ENCODE results near the gene MLIP. TPM values are rescaled to one million over a fixed set of nuclear protein-coding genes. Genes with fewer than 3 reads are reported as not detected.

The MLIP gene
- total RNA-seq, 1 experiment from 2014 or later = 0.59 TPM

DNA sequence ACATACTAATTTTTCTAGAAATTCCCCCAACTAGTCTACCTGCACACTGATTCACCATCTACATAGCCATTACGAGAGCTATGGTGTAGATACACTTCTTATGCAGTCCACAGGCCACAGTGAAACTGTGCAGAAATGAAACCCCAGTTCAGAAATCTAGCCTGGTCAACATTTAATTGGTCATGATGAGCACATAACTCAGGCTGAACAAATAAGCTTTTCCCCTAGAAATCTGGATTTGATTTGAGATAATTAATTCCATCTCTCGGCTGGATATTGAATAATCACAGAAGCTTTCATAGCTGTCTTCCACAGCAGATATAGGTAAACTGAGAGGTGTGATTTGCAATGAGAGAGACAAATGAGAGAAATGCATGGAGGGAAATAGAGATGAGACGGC lies 174.4 kb downstream of the MLIP start:
- no peak for TF ChIP-seq ZFX (IDR thresholded peaks at IDR 0.05)
- TF ChIP-seq TCF7L2 (IDR thresholded peaks at IDR 0.05; ENCODE audit: borderline replicate concordance, extremely low read depth, insufficient read depth, insufficient read length) = no peak
- no peak for TF ChIP-seq ELF1 (IDR thresholded peaks at IDR 0.05; ENCODE audit: borderline replicate concordance, low read depth)
- no peak for TF ChIP-seq EZH2phosphoT487 (IDR thresholded peaks at IDR 0.05; ENCODE audit: borderline replicate concordance)
- TF ChIP-seq, protein P1, sequence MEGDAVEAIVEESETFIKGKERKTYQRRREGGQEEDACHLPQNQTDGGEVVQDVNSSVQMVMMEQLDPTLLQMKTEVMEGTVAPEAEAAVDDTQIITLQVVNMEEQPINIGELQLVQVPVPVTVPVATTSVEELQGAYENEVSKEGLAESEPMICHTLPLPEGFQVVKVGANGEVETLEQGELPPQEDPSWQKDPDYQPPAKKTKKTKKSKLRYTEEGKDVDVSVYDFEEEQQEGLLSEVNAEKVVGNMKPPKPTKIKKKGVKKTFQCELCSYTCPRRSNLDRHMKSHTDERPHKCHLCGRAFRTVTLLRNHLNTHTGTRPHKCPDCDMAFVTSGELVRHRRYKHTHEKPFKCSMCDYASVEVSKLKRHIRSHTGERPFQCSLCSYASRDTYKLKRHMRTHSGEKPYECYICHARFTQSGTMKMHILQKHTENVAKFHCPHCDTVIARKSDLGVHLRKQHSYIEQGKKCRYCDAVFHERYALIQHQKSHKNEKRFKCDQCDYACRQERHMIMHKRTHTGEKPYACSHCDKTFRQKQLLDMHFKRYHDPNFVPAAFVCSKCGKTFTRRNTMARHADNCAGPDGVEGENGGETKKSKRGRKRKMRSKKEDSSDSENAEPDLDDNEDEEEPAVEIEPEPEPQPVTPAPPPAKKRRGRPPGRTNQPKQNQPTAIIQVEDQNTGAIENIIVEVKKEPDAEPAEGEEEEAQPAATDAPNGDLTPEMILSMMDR (IDR thresholded peaks at IDR 0.05 in 2 of 3, conservative IDR thresholded peaks at IDR 0.05 in 1 of 3; ENCODE audit: borderline replicate concordance in 1 of 3, insufficient read depth in 1 of 3, low read depth in 2 of 3, low read length in 2 of 3) = no peak
- TF ChIP-seq, protein P2, sequence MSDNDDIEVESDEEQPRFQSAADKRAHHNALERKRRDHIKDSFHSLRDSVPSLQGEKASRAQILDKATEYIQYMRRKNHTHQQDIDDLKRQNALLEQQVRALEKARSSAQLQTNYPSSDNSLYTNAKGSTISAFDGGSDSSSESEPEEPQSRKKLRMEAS (IDR thresholded peaks at IDR 0.05) = no peak
- TF ChIP-seq, protein P3, sequence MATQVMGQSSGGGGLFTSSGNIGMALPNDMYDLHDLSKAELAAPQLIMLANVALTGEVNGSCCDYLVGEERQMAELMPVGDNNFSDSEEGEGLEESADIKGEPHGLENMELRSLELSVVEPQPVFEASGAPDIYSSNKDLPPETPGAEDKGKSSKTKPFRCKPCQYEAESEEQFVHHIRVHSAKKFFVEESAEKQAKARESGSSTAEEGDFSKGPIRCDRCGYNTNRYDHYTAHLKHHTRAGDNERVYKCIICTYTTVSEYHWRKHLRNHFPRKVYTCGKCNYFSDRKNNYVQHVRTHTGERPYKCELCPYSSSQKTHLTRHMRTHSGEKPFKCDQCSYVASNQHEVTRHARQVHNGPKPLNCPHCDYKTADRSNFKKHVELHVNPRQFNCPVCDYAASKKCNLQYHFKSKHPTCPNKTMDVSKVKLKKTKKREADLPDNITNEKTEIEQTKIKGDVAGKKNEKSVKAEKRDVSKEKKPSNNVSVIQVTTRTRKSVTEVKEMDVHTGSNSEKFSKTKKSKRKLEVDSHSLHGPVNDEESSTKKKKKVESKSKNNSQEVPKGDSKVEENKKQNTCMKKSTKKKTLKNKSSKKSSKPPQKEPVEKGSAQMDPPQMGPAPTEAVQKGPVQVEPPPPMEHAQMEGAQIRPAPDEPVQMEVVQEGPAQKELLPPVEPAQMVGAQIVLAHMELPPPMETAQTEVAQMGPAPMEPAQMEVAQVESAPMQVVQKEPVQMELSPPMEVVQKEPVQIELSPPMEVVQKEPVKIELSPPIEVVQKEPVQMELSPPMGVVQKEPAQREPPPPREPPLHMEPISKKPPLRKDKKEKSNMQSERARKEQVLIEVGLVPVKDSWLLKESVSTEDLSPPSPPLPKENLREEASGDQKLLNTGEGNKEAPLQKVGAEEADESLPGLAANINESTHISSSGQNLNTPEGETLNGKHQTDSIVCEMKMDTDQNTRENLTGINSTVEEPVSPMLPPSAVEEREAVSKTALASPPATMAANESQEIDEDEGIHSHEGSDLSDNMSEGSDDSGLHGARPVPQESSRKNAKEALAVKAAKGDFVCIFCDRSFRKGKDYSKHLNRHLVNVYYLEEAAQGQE (IDR thresholded peaks at IDR 0.05; ENCODE audit: low read depth) = no peak
- TF ChIP-seq YY1 (IDR thresholded peaks at IDR 0.05; ENCODE audit: extremely low read depth, insufficient replicate concordance, low read depth, low read length) = no peak
- TF ChIP-seq ZNF274 (IDR thresholded peaks at IDR 0.05; ENCODE audit: low read depth, low read length) = no peak
- no peak for TF ChIP-seq SP1 (IDR thresholded peaks at IDR 0.05; ENCODE audit: low read depth)
- no peak for TF ChIP-seq JUND (IDR thresholded peaks at IDR 0.05)
- TF ChIP-seq, protein P4, sequence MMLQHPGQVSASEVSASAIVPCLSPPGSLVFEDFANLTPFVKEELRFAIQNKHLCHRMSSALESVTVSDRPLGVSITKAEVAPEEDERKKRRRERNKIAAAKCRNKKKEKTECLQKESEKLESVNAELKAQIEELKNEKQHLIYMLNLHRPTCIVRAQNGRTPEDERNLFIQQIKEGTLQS (IDR thresholded peaks at IDR 0.05) = no peak
- TF ChIP-seq POLR2AphosphoS5 (IDR thresholded peaks at IDR 0.05; ENCODE audit: low read depth, low read length) = no peak
- intact Hi-C loops (cut with micrococcal nuclease) = no loop called here
- ChIA-PET CTCF (no interaction called here), RAD21 (ENCODE audit: low non-redundant PET in 1 of 2, low total read pairs in 2 of 2, uncharacterized antibody in 2 of 2, unreplicated experiment in 2 of 2) (no interaction called here), POLR2A (no interaction called here)
- no peaks in the 10 kb centered on the region for H3K79me2 ChIP-seq (ENCODE audit: insufficient read depth, low read length)
- no peaks in the 10 kb centered on the region for H3K36me3 ChIP-seq (ENCODE audit: control insufficient read depth in 1 of 2, insufficient read depth in 2 of 2, low read length in 2 of 2)
- no TSS peak for BruUV-seq (replicated peaks)
- ATAC-seq (no peak), DNase-seq (ENCODE audit: low read depth, low spot score) (no peak)
- no peaks in the 10 kb centered on the region for H3K9me2 ChIP-seq (ENCODE audit: insufficient read depth)
- H2AFZ ChIP-seq (ENCODE audit: low read depth, low read length, poor library complexity, severe bottlenecking) = no peak overlapping the region
- no peaks in the 10 kb centered on the region for H3K9me3 ChIP-seq (ENCODE audit: control insufficient read depth in 1 of 2, insufficient read depth in 1 of 2, low read depth in 1 of 2, low read length in 2 of 2)
- H3K4me2 ChIP-seq (ENCODE audit: low read length) = no peak overlapping the region
- no peak overlapping the region for H3K4me3 ChIP-seq (replicated peaks in 1 of 2; ENCODE audit: low read depth in 1 of 2, low read length in 2 of 2)
- no peaks in the 10 kb centered on the region for H4K20me1 ChIP-seq (ENCODE audit: insufficient read depth)
- no peak overlapping the region for H3K9ac ChIP-seq (ENCODE audit: low read length)
- H3K4me1 ChIP-seq (ENCODE audit: control insufficient read depth in 1 of 2, insufficient read depth in 2 of 2, low read length in 2 of 2) = peaks cover 0 to 11% of the 10 kb centered on the region in 2 experiments; a peak in 2 of 4 replicates
- H3K27me3 ChIP-seq (ENCODE audit: insufficient read depth, low read length) = no peaks in the 10 kb centered on the region
- no peak overlapping the region for H3K27ac ChIP-seq (ENCODE audit: low read depth, low read length)

All from HCT116 (cell line).